Globus pallidus (tissue), 1 donor: ENCODE data around the gene CYTH1.

Source experiments
- DNase-seq: peaks from one replicate; pipeline ENCODE4 v3.0.0-alpha.2; 2015; ENCODE audit warnings: low spot score

The CYTH1 gene

DNA sequence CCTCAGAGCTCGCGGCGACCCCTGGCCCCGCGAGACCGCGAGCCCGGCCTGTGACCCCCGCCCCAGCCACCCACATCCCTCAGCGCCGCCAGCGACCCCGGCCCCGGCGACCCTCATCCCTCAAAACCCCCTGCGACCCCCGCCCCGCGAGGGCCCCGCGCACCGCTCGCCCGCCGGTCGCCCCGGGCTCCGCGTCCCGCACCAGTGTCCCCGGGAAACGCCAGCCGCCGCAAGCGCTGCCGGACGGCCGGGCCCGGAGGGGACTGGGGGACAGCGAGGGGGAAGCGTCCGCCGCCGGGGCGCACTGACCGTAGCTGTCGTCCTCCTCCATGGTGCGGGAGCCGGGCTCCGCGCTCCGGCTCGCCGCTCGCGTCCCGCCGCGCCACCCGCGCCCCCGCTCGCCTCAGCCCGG, at the start of gene CYTH1:
TSS of gene CYTH1 (minus strand) at position 381 of the 412 bp plus-strand sequence. CDS start at position 331, 50 bp downstream.
- DNase-seq, result no peak

GRCh38 chr17:78829477-78829876, 47.4 kb upstream of the CYTH1 start:
- no peak for DNase-seq

DNA sequence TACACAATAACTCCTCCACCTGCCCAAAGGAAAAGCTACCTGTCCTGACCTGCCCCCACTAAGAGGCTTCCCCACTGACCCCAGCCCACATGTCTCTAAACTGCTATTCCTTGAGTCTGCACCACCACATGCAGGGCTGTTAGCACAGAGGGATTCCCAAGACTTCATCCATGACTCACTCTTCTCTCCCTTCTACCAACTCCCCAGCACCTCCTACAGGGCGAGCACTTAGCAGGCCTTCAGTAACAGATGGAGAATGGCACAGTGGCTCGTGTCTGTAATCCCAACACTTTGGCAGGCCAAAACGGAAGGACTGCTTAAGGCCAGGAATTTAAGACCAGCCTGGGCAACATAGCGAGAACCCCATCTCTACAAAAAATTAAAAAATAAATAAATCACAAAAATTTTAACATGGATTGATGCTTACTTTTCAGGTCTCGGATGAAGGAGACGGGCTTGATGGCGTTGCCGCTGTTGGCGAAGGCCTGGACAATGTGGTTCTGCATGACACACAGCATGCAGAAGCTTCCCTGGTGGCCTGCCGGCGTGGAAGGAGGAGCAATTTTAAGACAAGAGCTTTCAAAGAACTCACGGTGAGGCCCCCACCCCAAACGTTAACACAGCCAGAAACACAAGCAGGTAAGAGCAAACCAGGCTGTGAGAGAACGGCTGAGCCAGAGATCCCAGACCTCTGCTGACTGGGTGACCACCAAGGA, 46.6 kb upstream of the CYTH1 start:
- DNase-seq, result no peak

DNA sequence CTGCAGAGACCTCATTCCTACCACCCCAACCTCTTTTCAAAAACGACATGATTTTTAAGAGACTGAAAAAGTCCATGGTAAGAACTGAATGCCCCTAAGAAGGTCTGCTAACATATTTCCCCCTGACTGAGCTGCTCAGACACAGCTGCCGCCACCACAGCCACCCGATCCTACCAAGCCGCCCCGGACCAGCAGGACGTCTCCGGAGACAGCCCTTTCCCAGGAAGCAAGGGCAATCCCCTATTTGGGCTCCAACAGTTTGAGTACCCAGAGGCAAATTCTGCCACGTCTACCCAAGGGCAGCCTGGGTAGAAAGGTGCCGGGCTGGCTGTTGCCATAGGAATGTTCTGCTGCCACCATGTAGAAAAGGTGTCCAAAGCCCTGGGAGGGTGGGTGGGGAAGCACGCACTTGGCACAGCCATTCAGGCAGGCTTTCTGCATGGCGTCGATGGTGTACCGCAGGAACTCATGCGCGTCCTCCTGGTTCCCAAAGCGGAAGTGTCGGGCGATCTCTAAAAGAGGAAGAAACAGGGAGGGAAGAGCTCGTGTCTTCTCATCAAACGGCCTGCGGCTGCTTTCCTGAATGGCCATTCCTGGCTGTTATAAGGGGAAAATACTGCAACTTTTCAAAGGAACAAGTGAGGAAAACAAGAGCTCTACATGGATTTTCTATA, 44.9 kb upstream of the CYTH1 start:
- peak; percentile 36 for DNase-seq

GRCh38 chr17:78826421-78826820, 44.3 kb upstream of the CYTH1 start:
- DNase-seq, result no peak

DNA sequence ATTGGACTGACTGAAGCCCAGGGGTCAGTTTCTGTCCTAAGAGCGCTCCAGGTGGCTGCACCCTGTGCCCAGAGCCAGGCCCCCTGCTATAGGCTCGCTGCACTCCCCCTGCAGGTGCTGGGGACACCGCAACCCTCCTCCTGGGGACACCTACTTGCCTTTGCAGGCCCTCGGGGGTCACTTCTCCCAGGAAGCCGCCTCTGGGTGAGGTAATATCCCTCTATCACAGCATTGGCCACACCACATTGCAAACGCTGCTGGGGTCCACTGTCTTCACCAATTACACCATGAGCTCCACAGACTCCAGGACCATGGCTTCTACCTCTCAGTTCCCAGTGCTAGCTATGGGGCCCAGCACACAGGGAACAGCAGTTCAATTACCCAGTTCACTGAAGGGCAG, 43.6 kb upstream of the CYTH1 start:
- no peak for DNase-seq

DNA sequence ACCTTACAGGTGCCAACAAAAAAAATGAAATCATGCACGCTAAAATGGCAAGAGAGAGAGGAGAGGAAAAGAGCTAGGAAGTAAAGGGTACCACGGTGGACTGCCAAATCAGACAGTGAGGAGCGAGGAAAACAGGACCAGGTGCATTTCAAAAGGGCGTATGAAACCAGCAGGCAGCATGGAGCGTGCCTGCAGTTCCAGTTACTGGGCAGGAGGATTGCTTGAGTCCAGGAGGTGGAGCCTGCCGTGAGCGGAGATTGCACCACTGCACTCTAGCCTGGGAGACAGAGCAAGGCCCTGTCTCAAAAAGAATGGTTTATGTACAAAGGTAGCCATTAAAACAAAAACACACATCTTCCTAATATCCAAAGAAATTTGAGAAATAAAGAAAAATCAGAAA, 42.2 kb upstream of the CYTH1 start:
- no peak for DNase-seq

GRCh38 chr17:78823282-78824046, 41.4 kb upstream of the CYTH1 start:
- no peak for DNase-seq

DNA sequence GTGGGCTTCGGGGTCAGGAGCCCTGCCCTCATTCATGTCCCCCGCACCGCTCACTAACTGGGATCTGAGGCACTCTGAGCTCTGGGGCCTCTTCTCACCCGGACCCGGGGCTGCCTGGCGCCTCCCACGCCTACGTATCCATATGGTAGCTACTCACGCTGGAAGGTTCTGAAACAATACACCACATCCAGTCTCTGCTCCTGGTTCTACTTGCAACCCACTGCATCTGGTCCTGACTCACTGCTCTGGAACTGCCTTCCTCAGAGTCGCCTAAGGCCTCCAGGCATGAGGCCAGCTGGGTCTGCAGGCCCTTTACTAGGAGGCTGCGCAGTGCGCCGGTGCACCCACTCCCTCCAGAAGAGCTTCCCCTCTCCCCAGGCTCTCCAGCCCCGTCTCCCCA, 40.5 kb upstream of the CYTH1 start:
- peak; percentile 43 for DNase-seq

- DNase-seq, result no peak
Observed at GRCh38 chr17:78821961-78822360, 39.9 kb upstream of the CYTH1 start.

DNA sequence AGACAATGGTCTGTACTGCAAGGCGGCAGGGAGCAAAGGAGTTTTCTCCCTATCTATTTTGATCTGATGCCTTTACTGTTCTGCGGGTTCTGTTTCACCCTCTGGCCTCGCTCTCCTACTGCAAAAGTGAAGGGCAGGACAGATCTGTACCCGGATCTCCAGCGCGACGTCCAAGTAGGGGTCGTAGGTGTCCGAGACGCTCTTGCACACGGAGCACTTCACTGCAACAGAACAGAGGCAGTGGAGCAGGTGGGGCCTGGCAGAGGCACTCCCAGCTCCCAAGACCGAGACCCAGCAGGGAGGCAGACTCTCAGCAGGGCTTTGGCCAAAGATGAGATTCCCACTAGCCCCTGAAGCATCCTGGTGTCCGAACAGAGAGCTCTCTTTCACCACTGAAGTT, 38.8 kb upstream of the CYTH1 start:
- DNase-seq, result no peak

DNA sequence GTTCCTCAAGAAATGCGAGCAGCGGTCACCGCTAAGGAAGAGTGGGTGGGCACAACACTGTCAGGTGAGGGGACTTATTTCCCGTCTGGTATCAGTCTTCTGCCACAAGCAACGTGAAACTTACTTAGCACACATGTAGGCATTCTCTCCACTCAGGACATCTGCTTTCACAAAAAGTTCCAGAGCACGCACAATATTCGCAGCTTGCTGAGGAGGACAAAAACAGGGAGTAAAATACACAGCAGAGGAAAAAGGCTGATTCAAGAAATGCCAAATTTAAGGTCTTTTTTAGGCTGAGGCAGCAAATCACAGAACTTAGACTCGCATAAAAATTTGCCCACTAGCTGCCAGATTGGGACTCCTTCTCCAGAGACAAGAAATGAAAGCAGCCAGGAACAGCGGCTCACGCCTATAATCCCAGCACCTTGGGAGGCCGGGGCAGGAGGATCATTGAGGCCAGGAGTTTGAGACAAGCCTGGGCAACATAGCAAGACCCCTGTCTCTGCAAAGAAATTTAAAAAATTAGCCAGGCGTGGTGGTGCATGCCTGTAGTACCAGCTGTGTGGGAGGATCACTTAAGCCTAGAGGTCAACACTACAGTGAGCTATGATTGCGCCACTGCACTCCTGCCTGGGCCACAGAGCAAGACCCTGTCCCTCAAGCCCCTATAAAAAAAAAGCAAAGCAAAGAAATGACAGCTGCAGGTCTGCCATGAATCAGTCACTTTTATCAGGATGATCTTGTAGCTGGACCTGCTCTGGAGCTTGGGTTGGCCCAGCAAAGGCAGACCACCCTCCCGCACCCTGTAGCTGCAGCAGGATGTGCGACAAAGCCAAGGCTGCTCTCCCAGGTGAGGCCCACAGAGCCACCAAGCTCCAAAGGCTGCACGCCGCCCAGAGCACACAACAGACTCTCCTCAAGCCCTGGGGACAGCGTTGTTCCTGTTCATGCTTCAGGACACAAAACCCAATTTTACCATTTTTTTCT, 38.0 kb upstream of the CYTH1 start:
- DNase-seq, result no peak

DNA sequence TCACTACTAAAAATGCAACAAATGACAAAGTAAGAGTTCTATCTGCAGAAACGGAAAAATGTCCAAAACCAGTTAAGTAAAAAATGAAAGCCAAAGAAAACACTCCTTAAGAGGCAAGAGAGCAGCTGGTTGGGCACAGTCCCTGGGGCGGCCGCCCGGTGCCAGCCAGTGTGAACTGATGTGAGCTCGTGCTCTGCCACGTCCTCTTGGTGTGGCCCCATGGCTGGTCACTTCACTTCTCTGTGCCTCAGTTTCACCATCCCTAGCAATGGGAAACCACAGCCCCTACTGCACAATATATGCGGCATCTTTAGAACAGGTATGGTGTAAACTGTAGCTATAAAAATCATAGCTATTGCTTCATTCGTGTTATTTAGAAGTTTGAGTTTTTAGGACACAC, 37.3 kb upstream of the CYTH1 start:
- no peak for DNase-seq

DNA sequence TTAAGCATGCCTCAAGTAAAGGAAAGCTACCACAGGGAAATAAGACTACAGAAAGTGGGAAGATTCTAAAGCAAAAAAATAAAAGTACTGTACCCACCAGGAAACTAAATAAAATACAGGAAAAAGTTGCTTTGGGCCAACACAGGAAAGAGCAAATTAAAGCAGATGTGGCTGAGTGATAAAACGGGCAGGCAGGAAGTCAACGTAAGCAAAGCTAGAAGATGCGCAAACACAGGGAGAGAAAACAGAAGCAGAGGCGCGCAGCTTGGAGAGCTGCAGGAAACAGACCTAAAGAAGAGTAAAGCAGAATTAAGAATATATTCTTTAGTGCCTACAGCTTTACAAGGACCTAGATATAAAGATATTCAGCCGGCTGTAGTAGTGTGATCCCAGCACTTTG, 36.9 kb upstream of the CYTH1 start:
- no peak for DNase-seq

DNA sequence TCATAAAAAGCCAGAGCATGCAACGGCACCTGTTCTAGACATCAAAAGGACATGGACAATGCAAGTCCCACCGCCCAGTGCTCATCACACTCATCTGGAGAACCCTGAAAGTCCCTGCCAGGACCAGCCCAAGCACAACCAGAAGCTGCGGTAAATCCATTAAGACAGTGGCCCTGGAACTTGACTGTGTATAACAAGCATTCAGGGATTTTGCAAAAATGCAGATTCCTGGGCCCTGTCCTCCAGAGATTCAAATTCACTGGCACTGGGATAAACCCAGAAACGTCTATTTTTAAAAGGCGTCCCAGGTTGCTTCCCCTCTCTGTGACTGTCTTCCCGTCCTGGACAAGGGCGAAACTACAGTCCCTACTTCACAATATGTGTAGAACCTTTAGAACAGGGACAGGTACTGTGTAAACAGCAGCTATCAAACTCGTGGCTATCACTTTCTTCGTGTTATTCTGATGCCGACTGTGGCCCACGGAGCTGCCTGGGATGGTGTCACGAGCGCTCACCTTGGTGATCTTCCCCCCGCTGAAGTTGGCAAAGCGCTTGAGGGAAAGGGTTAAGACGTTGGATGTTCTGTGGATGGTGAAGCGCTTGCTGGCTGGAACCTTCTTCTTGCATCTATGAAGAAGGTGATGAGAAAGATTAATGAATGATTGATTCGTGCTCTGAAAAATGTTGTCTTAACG, 36.2 kb upstream of the CYTH1 start:
- no peak for DNase-seq

GRCh38 chr17:78817123-78817522, 35.0 kb upstream of the CYTH1 start:
- DNase-seq, result no peak

DNA sequence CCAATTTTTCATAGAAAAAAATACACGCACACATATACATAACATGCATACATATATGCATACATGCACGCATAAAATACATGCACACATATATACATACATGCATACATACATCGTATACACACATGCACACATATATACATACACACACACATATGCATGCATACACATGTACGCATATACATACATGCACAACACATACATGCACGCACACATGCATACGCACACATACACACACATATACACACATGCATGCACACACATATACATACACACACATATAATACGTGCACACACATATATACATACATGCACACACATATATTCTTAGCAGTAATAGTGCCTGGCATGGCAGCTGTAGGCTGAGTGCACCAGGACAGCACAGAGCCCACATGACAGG, 33.6 kb upstream of the CYTH1 start:
- DNase-seq, result no peak

DNA sequence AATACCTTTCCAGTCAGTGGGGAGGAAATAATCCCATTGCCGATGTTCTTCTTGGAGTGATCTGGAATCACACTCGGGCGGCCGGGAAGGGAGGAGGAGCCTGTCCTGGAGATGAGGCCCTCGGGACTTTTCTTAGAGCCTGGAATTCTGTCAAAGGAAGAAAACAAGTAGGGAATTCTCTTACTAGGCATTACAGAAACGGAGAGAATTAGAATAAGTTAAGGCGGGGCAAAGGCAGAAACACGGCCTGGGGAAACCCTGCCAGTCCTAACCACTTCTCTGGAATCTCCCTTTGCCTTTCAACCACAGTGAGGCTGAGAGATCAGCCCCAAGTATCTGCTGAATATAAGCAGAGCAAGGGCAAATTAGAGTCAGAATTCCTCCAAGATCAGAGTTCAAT, 30.8 kb upstream of the CYTH1 start:
- no peak for DNase-seq

GRCh38 chr17:78808163-78808562, 26.1 kb upstream of the CYTH1 start:
- no peak for DNase-seq

- DNase-seq, result no peak
Observed at GRCh38 chr17:78806451-78806850, 24.4 kb upstream of the CYTH1 start.

DNA sequence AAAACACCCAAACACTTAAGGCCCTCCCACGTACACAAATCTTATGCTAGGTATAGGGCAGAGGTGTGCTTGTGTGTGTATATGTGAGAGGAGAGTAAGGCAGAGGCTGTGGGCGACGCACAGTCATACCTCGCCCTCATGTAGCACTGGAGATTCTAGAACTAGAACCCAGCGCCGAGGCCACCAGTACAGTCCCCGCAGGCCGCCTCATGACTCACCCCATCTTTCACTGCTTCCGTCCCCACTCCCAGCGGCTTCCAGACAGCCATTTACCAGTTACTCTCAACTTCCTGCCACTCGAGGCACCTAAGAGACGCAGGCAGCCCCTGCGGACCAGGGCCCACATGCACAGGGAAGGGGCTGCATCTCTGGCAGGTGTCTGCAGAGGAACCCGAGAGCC, 23.2 kb upstream of the CYTH1 start:
- DNase-seq, result no peak
